ENCODE results near the gene SRP72. TPM values are rescaled to one million over a fixed set of nuclear protein-coding genes. Genes with fewer than 3 reads are reported as not detected.
A peak's percentile ranks its signal among the peaks of the same experiment; 100 is the strongest.
"Not testable (repeated sequence)": the region's sequence is repeated elsewhere in the genome, so short reads cannot be mapped to it uniquely, and the experiment has no call there.

The SRP72 gene
- total RNA-seq, 1 experiment from 2014 or later, result 348 TPM

DNA sequence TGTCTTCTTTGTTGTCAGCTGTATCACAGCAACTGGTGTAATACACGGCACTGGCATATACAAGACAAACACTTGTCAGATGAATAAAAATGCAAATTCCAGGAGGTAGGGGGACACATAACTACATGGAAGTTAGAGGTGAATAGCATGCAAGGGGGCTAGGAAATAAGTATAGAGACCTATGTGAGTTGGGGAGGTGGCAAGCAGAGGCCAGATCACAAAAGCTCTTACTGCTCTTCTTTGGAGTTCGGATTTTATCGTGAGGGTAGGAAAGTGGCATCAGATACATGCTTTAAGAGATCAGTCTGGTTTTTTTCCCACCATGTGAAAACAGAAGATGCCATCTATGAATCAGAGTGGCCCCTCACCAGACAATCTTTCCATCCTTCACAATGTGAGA is 2.8 kb upstream of the SRP72 start:
- intact Hi-C loops (cut with micrococcal nuclease), result no loop called here
- Mint-ChIP-seq H3K36me3 (ENCODE audit: insufficient read depth, unreplicated experiment) (peaks cover 81% of the 10 kb centered on the region), H3K27ac (ENCODE audit: low read depth, unreplicated experiment) (no peak overlapping the region), H3K4me1 (ENCODE audit: insufficient read depth, unreplicated experiment) (peaks cover 40% of the 10 kb centered on the region), H3K4me3 (ENCODE audit: unreplicated experiment) (no peak overlapping the region), H3K27me3 (ENCODE audit: insufficient read depth, unreplicated experiment) (no peaks in the 10 kb centered on the region), H3K9me3 (ENCODE audit: unreplicated experiment) (no peaks in the 10 kb centered on the region)
- ChIA-PET POLR2A (interaction anchor here (0.7 to 3.0 kb wide), 4 partner anchors 12 to 516 kb away, joined by 3 to 131 read pairs (median 14); partner anchors contain the start of genes CEP135, PAICS and PPAT), CTCF (interaction anchor here (0.8 kb wide), 1 partner anchor 22 kb away, joined by 3 read pairs; no protein-coding TSS in a partner anchor)
- no TSS peak for BruUV-seq (replicated peaks)
- no peak for DNase-seq (ENCODE audit: unreplicated experiment)
- TF ChIP-seq, protein P1, sequence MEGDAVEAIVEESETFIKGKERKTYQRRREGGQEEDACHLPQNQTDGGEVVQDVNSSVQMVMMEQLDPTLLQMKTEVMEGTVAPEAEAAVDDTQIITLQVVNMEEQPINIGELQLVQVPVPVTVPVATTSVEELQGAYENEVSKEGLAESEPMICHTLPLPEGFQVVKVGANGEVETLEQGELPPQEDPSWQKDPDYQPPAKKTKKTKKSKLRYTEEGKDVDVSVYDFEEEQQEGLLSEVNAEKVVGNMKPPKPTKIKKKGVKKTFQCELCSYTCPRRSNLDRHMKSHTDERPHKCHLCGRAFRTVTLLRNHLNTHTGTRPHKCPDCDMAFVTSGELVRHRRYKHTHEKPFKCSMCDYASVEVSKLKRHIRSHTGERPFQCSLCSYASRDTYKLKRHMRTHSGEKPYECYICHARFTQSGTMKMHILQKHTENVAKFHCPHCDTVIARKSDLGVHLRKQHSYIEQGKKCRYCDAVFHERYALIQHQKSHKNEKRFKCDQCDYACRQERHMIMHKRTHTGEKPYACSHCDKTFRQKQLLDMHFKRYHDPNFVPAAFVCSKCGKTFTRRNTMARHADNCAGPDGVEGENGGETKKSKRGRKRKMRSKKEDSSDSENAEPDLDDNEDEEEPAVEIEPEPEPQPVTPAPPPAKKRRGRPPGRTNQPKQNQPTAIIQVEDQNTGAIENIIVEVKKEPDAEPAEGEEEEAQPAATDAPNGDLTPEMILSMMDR (IDR thresholded peaks at IDR 0.05; ENCODE audit: unreplicated experiment), result no peak

DNA sequence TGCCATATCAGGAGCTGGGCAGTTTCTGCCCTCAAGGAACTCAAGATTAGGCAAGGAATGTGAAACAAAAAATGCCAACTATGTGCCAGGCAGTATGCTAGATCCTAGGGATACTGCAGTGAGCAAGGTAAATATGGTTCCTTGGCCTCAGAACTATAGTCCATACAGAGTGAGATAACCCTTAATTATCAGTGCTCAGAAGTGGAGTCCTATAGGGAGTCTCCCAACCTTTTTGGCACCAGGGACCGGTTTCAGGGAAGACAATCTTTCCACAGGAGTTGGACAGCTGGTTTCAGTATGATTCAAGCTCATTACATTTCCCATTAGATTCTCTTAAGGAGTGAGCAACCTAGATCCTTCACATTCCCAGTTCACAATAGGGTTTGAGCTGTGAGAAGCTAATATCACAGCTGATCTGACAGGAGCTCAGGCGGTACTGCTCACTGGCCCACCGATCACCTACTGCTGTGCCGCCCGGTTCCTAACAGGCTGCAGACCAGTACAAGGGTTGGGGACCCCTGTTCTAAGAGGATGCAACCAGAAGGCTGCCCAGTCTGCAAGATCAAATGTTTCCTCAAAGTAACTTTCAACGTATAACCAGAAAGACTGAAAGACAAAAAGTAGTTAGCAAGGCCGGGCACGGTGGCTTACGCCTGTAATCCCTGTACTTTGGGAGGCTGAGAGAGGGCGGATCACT is 1.7 kb upstream of the SRP72 start:
- Mint-ChIP-seq H3K9me3 (ENCODE audit: unreplicated experiment) (no peaks in the 10 kb centered on the region), H3K36me3 (ENCODE audit: insufficient read depth, unreplicated experiment) (peaks cover 81% of the 10 kb centered on the region), H3K4me1 (ENCODE audit: insufficient read depth, unreplicated experiment) (peaks cover 36% of the 10 kb centered on the region), H3K27ac (ENCODE audit: low read depth, unreplicated experiment) (peak overlapping the region; percentile 99), H3K4me3 (ENCODE audit: unreplicated experiment) (peak overlapping the region; percentile 100), H3K27me3 (ENCODE audit: insufficient read depth, unreplicated experiment) (no peaks in the 10 kb centered on the region)
- CTCF ChIA-PET, result interaction anchor here (0.7 to 1.1 kb wide), 6 partner anchors 27 to 370 kb away, joined by 3 to 6 read pairs (median 4); partner anchors contain the start of genes PAICS and PPAT
- TF ChIP-seq, protein P1 (IDR thresholded peaks at IDR 0.05; ENCODE audit: unreplicated experiment), result no peak
- POLR2A ChIA-PET, result interaction anchor here (1.0 to 4.8 kb wide), 16 partner anchors 9 to 518 kb away, joined by 3 to 131 read pairs (median 10); partner anchors contain the start of genes AASDH, CEP135, NOA1 and PAICS
- peak; percentile 36 for DNase-seq (ENCODE audit: unreplicated experiment)
- no TSS peak for BruUV-seq (replicated peaks)
- intact Hi-C loops (cut with micrococcal nuclease), result loop anchor here (2.0 to 5.0 kb wide), 5 partner anchors 29 to 518 kb away; partner anchors contain the start of genes CEP135 and PAICS

DNA sequence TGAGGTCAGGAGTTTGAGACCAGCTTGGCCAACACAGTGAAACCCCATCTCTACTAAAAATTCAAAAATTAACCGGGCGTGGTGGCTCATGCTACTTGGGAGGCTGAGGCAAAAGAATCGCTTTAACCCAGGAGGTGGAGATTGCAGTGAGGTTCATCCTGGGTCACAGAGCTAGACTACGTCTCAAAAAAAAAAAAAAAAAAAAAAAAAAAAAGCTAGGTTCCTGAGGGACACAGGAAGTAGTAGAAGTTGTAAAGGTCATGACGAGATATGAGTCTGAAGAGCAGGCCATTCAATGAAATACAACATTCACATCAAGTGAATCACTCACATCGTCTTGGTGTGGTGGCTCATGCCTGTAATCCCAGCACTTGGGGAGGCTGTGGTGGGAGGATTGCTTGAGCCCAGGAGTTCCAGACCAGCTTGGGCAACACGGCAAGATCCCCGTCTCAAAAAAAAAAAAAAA is 1.1 kb upstream of the SRP72 start:
- H3K27ac Mint-ChIP-seq (ENCODE audit: low read depth, unreplicated experiment), result peak overlapping the region; percentile 99
- BruUV-seq (replicated peaks), result not testable (repeated sequence)
- POLR2A ChIA-PET, result interaction anchor here (0.6 to 4.8 kb wide), 22 partner anchors 9 to 606 kb away, joined by 3 to 131 read pairs (median 5); partner anchors contain the start of genes AASDH, CEP135, NOA1 and PAICS

DNA sequence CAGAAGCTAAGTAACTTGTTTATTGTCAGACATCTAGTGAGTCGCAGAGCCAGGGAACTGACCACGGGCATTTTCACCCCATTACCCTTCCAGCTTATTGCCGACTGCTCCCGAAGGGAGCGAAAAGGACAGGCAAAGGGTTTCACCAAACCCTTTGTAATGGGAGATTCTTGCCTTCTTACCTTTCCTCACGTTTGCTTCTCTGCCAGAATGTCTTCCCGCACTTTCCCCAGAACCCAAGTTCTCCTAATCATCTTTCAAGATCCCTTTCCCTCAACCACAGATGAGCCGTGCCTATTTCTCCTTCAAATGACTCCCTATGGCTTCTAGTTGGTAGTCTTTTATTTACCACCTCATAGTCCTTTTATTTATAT is 520 bp upstream of the SRP72 start:
- TF ChIP-seq, protein P1 (IDR thresholded peaks at IDR 0.05; ENCODE audit: unreplicated experiment), result no peak
- peaks cover 81% of the 10 kb centered on the region for H3K36me3 Mint-ChIP-seq (ENCODE audit: insufficient read depth, unreplicated experiment)
- POLR2A ChIA-PET, result interaction anchor here (0.6 to 4.8 kb wide), 20 partner anchors 10 to 607 kb away, joined by 3 to 131 read pairs (median 6); partner anchors contain the start of genes AASDH, CEP135, NOA1 and PAICS
- H3K4me3 Mint-ChIP-seq (ENCODE audit: unreplicated experiment), result peak overlapping the region; percentile 100
- intact Hi-C loops (cut with micrococcal nuclease), result loop anchor here (1.0 to 5.0 kb wide), 6 partner anchors 30 to 520 kb away; partner anchors contain the start of genes AASDH, CEP135 and PAICS
- TSS peak; percentile 63 for BruUV-seq (replicated peaks)
- no peaks in the 10 kb centered on the region for H3K9me3 Mint-ChIP-seq (ENCODE audit: unreplicated experiment)
- CTCF ChIA-PET, result interaction anchor here (1.0 kb wide), 1 partner anchor 369 kb away, joined by 4 read pairs; no protein-coding TSS in a partner anchor
- peak; percentile 22 for DNase-seq (ENCODE audit: unreplicated experiment)
- peak overlapping the region; percentile 99 for H3K27ac Mint-ChIP-seq (ENCODE audit: low read depth, unreplicated experiment)
- no peaks in the 10 kb centered on the region for H3K27me3 Mint-ChIP-seq (ENCODE audit: insufficient read depth, unreplicated experiment)
- H3K4me1 Mint-ChIP-seq (ENCODE audit: insufficient read depth, unreplicated experiment), result peaks cover 34% of the 10 kb centered on the region

More for the DNA sequence above, 1.1 kb upstream of the SRP72 start:
- intact Hi-C loops (cut with micrococcal nuclease), result loop anchor here (2.0 to 5.0 kb wide), 5 partner anchors 30 to 519 kb away; partner anchors contain the start of genes CEP135 and PAICS
- H3K4me1 Mint-ChIP-seq (ENCODE audit: insufficient read depth, unreplicated experiment), result peaks cover 36% of the 10 kb centered on the region
- H3K36me3 Mint-ChIP-seq (ENCODE audit: insufficient read depth, unreplicated experiment), result peaks cover 81% of the 10 kb centered on the region
- CTCF ChIA-PET, result interaction anchor here (0.7 to 1.1 kb wide), 4 partner anchors 28 to 369 kb away, joined by 3 to 5 read pairs (median 4); partner anchors contain the start of genes PAICS and PPAT
- H3K27me3 Mint-ChIP-seq (ENCODE audit: insufficient read depth, unreplicated experiment); H3K9me3 Mint-ChIP-seq (ENCODE audit: unreplicated experiment): not testable (repeated sequence)
- DNase-seq (ENCODE audit: unreplicated experiment), result peak; percentile 65
- H3K4me3 Mint-ChIP-seq (ENCODE audit: unreplicated experiment), result peak overlapping the region; percentile 100

Data from MCF 10A (cell line).